Measurements from ENCODE around the gene NPDC1. TPM values are rescaled to one million over a fixed set of nuclear protein-coding genes. Genes with fewer than 3 reads are reported as not detected.

NPDC1 gene
- total RNA-seq, 1 experiment from 2014 or later: 86.9 TPM

GRCh38 chr9:137026384-137026783 is 19.6 kb downstream of the NPDC1 start:
- DNase-seq: no peak
- no peaks in the 10 kb centered on the region; the same call in 1 of the 2 replicates for H3K36me3 ChIP-seq
- no peak overlapping the region for H3K4me3 ChIP-seq

GRCh38 chr9:137025517-137025966 is 20.4 kb downstream of the NPDC1 start:
- H3K36me3 ChIP-seq: no peaks in the 10 kb centered on the region; the same call in 1 of the 2 replicates
- no peaks in the 10 kb centered on the region for H3K27me3 ChIP-seq
- H3K4me3 ChIP-seq: no peak overlapping the region
- H3K9me3 ChIP-seq: no peaks in the 10 kb centered on the region
- DNase-seq: no peak

More at GRCh38 chr9:137026384-137026783, 19.6 kb downstream of the NPDC1 start:
- Histone ChIP-seq H3K9me3 (no peaks in the 10 kb centered on the region), H3K27me3 (no peaks in the 10 kb centered on the region)

GRCh38 chr9:137023583-137023991 is 22.4 kb downstream of the NPDC1 start:
- Histone ChIP-seq H3K4me3 (no peak overlapping the region), H3K27me3 (no peaks in the 10 kb centered on the region), H3K9me3 (no peaks in the 10 kb centered on the region), H3K36me3 (no peaks in the 10 kb centered on the region; the same call in 1 of the 2 replicates)
- no peak for DNase-seq

- H3K9me3 ChIP-seq: no peaks in the 10 kb centered on the region
- no peaks in the 10 kb centered on the region; the same call in 1 of the 2 replicates for H3K36me3 ChIP-seq
- DNase-seq: peak; percentile 31
- H3K4me3 ChIP-seq: no peak overlapping the region
- H3K27me3 ChIP-seq: no peaks in the 10 kb centered on the region
Measured at GRCh38 chr9:137023157-137023556, 22.8 kb downstream of the NPDC1 start.

- no peaks in the 10 kb centered on the region for H3K9me3 ChIP-seq
- H3K4me3 ChIP-seq: no peak overlapping the region
- H3K36me3 ChIP-seq: no peaks in the 10 kb centered on the region; the same call in 1 of the 2 replicates
- H3K27me3 ChIP-seq: no peaks in the 10 kb centered on the region
- no peak for DNase-seq
Measured at GRCh38 chr9:137022662-137023008, 23.3 kb downstream of the NPDC1 start.

- H3K36me3 ChIP-seq: no peaks in the 10 kb centered on the region; the same call in 1 of the 2 replicates
- H3K4me3 ChIP-seq: no peak overlapping the region
- H3K9me3 ChIP-seq: no peaks in the 10 kb centered on the region
- no peaks in the 10 kb centered on the region for H3K27me3 ChIP-seq
- DNase-seq: peak; percentile 87
Measured at GRCh38 chr9:137021979-137022661, 23.9 kb downstream of the NPDC1 start.

- H3K9me3 ChIP-seq: no peaks in the 10 kb centered on the region
- H3K36me3 ChIP-seq: no peaks in the 10 kb centered on the region; the same call in 1 of the 2 replicates
- H3K4me3 ChIP-seq: no peak overlapping the region
- no peak for DNase-seq
- H3K27me3 ChIP-seq: no peaks in the 10 kb centered on the region
Measured at GRCh38 chr9:137021568-137021978, 24.4 kb downstream of the NPDC1 start.

GRCh38 chr9:137020771-137021567 is 25.0 kb downstream of the NPDC1 start:
- Histone ChIP-seq H3K4me3 (no peak overlapping the region), H3K9me3 (no peaks in the 10 kb centered on the region), H3K27me3 (no peaks in the 10 kb centered on the region), H3K36me3 (no peaks in the 10 kb centered on the region; the same call in 1 of the 2 replicates)
- DNase-seq: no peak

- no peaks in the 10 kb centered on the region; the same call in 1 of the 2 replicates for H3K36me3 ChIP-seq
- no peak for DNase-seq
- H3K9me3 ChIP-seq: no peaks in the 10 kb centered on the region
- no peaks in the 10 kb centered on the region for H3K27me3 ChIP-seq
- H3K4me3 ChIP-seq: no peak overlapping the region
Measured at GRCh38 chr9:137019891-137020683, 25.9 kb downstream of the NPDC1 start.

- Histone ChIP-seq H3K27me3 (no peaks in the 10 kb centered on the region), H3K4me3 (no peak overlapping the region), H3K36me3 (no peaks in the 10 kb centered on the region; the same call in 1 of the 2 replicates), H3K9me3 (no peaks in the 10 kb centered on the region)
- DNase-seq: no peak
Measured at GRCh38 chr9:137018761-137019559, 27.0 kb downstream of the NPDC1 start.

GRCh38 chr9:137017791-137018497 is 28.0 kb downstream of the NPDC1 start:
- no peak overlapping the region for H3K4me3 ChIP-seq
- no peaks in the 10 kb centered on the region; the same call in 1 of the 2 replicates for H3K36me3 ChIP-seq
- H3K9me3 ChIP-seq: no peaks in the 10 kb centered on the region
- H3K27me3 ChIP-seq: no peaks in the 10 kb centered on the region
- DNase-seq: no peak

GRCh38 chr9:137017071-137017470 is 28.9 kb downstream of the NPDC1 start:
- Histone ChIP-seq H3K27me3 (no peaks in the 10 kb centered on the region), H3K9me3 (no peaks in the 10 kb centered on the region), H3K4me3 (no peak overlapping the region), H3K36me3 (no peaks in the 10 kb centered on the region)
- DNase-seq: no peak

- no peaks in the 10 kb centered on the region for H3K27me3 ChIP-seq
- DNase-seq: no peak
- no peaks in the 10 kb centered on the region for H3K9me3 ChIP-seq
- H3K4me3 ChIP-seq: no peak overlapping the region
- no peaks in the 10 kb centered on the region for H3K36me3 ChIP-seq
Measured at GRCh38 chr9:137016436-137016835, 29.5 kb downstream of the NPDC1 start.

GRCh38 chr9:137015976-137016375 is 30.0 kb downstream of the NPDC1 start:
- Histone ChIP-seq H3K9me3 (no peaks in the 10 kb centered on the region), H3K36me3 (no peaks in the 10 kb centered on the region), H3K27me3 (no peaks in the 10 kb centered on the region), H3K4me3 (no peak overlapping the region)
- DNase-seq: no peak

GRCh38 chr9:137015540-137015930 is 30.4 kb downstream of the NPDC1 start:
- no peaks in the 10 kb centered on the region for H3K9me3 ChIP-seq
- DNase-seq: no peak
- H3K4me3 ChIP-seq: no peak overlapping the region
- no peaks in the 10 kb centered on the region for H3K36me3 ChIP-seq
- H3K27me3 ChIP-seq: no peaks in the 10 kb centered on the region

Data from MG63 (cell line).